Ureter (tissue), 1 donor: Measurements from ENCODE around the gene GLP1R. TPM values are rescaled to one million over a fixed set of nuclear protein-coding genes. Genes with fewer than 3 reads are reported as not detected.
A peak's percentile ranks its signal among the peaks of the same experiment; 100 is the strongest.

ENCODE experiments used
- DNase-seq: peaks from one replicate; pipeline ENCODE4 v3.0.0-alpha.2; 2020; ENCODE audit warnings: low spot score
- total RNA-seq: library from RNA; stranded (reverse); gene quantifications from one replicate; pipeline ENCODE4 v1.2.4, GENCODE V29; 2023
- donor health status: DM: yes; HTN: yes; CAD: no.

The GLP1R gene
- total RNA-seq, 1 donor from 2014 or later: 0.36 TPM

DNA sequence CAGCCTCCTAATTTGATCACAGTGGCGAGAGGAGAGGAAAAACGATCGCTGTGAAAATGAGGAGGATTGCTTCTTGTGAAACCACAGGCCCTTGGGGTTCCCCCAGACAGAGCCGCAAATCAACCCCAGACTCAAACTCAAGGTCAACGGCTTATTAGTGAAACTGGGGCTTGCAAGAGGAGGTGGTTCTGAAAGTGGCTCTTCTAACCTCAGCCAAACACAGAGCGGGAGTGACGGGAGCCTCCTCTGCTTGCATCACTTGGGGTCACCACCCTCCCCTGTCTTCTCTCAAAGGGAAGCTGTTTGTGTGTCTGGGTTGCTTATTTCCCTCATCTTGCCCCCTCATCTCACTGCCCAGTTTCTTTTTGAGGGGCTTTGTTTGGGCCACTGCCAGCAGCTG lies 37.7 kb downstream of the GLP1R start:
- DNase-seq: no peak

DNA sequence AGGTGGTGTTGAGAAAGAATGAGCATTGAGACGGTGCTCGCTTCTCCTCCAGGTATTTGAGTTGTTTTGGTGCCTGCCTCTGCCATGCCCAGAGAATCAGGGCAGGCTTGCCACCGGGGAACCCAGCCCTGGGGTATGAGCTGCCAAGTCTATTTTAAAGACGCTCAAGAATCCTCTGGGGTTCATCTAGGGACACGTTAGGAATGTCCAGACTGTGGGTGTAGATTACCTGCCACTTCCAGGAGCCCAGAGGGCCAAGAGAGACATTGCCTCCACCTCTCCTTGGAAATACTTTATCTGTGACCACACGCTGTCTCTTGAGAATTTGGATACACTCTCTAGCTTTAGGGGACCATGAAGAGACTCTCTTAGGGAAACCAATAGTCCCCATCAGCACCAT lies 38.1 kb downstream of the GLP1R start:
- no peak for DNase-seq

DNA sequence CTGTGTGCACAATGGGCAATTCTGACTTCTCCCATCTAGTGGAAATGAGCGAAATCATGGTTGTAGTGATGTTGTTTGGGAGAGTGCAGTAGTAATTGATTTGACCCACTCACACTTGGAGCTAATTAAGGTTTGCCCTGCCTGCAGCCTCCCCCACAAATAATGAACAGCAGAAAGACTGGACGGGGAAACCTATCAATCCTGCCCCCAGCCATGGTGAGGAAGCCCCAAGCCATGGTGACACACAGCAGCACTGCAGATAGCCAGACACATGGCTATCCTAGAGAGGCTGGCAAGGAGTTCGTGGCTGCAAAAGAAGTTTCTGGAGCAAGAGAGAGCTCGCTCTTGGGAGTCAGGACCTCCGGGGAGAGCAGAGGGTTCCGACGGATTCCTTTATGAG lies 38.6 kb downstream of the GLP1R start:
- DNase-seq: no peak

DNA sequence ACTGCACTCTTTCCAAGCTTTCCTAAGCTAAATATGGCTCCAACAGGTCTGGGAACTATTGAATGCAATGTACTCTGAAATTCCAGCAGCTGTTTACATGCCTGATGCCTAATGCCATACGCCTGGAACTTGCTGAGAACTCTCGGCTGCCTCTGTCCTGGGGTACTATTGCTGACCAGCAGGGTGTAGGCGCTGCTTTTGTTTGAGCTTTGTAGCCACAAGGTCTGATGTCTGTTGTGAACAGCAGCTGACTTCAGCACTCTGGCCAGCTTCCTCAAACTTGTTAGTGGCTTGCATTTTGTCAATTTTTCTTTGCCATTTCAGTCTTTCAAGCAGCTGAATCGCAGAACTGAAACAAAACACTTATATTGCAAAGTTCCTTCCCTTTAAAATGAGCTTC lies 39.8 kb downstream of the GLP1R start:
- no peak for DNase-seq

DNA sequence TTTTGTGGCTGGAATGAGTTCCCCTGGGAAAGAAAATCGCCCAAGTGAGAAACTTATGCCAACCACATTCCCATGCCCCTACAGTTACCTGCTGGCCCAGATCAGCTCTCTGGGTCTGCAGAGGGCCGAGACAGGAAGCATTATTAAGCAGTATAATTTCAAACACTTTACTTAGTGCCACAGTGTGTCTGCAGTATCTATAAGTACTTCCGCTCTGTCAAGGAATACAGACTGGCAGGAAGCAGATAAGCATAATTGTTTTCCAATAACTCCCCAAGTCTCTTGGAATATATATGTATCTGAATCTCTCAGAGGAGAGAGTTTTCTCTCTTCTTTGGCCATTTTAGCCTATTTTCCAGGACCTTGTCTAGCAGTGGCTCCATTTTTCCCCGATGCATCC lies 41.5 kb downstream of the GLP1R start:
- DNase-seq: no peak

DNA sequence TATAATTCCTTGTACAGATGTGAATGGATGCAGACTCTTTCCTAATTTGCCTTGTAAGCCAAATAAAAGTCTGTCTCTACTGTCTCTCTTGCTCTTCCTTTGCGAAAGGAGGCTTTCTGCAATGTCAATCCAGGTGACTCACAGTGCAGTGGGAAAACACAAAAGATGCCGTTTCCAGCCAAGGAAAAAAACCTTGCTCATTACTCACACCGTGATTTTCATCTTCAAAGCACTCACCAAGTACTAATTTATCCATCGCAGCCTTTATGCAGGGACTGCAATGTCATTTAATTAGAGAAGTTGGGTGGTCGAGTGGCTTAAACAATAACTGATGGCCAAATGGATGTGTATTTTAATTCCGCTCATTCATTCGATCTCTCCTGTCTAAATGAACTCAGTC lies 42.6 kb downstream of the GLP1R start:
- no peak for DNase-seq

DNA sequence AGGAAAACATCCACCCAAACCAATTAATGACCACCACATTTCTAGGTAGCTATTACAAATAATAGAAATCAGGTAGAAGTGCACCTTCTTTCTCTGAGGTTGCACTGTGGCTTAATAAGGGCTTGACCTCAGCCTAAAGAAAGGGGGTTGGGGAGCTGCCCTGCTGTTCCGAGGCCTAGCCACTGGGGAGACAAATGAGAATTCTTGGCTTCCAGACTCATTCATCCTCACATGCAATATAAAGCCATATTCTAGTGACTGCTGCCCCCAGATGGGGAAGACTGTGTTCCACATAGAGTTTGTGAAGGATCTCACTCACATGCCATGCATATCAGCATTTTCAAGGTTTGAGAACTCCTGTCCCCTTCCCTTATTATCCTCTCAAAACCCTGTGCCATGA lies 43.5 kb downstream of the GLP1R start:
- no peak for DNase-seq

DNA sequence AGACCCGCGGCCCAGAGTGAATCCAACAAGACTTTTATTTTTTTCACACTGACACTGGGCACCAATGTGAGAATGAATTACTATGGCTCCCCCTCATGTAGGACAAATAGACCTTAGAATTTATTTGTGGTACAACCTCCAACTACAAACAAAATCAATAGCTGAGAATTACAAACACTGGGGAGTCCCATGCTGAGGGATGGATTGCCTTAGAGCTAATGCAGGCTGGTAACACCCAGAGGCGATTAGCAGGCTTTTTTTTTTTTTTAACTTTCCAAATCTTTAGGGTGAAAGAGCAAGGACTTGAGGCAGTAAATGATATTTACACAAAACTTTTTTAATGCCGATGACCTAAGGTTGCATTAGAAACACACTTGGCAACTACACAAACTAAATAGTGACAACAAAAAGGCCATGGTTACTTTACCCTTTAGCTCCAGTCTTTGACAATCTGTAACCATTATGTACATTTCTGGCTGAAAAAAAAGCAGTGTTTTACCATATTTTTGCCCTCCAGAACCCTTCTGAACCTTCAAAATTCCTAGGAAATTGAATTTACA lies 44.6 kb downstream of the GLP1R start:
- DNase-seq: no peak

DNA sequence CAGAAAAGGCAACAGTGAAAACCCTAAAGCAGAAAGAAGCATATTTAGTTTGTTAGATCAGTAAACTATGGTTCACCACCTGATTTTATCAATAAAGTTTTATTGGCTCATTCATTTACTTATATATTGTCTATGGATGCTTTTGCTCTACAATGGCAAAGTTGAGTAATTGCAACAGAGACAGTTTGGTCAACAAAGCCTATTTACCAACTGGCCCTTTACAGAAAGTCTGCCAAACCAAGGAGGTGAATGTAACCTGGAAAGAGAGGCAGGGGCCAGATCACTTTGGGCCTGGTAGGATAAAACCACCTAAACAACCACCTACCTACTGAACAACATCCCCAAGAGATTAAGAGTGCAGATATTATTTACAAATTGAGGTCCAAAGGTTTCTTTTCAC lies 47.0 kb downstream of the GLP1R start:
- DNase-seq: no peak

DNA sequence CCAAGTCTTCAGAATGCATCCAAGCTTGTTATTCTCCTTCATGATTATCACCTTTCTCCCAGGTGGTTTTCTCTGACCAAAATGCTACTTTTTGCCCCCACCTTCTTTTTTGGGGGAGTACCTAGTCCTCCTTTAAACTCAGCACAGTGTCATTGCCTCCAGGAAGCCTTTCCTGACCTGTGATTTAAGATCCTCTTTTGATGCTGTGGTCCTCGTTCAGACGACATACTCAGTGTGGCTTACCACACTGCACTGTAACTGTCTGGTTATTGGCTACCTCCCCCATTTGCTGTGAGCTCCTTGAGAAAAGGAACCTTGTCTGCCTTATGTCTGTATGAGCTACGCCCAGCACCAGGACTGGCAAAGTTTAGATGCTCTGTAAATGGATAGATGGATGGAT lies 51.8 kb downstream of the GLP1R start:
- DNase-seq: no peak

DNA sequence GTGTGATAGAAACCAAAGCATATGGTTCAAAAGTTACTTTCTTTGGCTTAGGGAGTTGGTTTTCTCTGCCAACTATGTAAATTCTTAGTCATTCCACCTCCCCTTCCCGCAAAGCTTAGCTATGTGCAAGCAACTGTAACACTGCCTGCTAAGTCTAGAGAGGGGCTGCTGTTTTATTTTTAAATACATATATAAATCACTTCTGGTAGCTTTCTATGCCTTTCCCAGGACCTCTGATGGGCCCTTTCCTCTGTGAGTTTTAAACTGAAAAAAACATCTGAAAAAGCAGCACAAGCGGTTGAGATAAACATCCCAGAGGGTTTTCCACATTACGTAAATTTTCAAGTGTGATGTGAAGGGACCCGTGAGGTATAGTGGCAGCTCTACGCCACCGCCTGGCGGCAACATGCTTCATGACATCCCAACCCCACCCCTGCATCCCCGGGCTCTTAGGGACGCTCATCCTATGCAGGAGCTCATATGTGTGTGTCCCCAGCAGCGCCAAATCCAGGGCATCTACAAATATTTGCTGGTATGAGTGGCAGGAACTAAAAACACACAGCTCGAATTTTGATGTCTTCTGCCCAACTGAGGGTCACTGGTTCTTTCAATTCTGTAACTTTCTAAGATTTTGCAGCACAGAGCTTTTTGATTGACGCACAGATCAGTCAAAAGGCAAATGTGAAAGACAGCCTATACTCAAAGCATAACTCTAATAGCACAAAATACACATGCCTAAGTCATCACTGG lies 53.7 kb downstream of the GLP1R start:
- no peak for DNase-seq

DNA sequence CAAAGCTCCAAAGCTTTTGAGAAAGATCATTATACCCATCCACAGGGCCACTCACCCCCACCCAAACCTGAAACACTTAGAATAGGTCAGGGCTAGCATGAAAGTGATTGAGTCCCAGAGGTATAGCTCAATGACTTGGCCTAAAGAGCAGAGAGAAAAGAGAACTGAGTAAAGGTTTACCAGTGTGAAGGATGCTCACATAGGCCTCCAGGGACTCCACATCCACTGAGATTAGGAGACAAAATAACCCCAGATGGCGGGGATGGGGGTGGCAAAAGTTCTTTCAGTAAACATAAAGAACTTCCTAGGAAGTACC lies 54.2 kb downstream of the GLP1R start:
- no peak for DNase-seq

DNA sequence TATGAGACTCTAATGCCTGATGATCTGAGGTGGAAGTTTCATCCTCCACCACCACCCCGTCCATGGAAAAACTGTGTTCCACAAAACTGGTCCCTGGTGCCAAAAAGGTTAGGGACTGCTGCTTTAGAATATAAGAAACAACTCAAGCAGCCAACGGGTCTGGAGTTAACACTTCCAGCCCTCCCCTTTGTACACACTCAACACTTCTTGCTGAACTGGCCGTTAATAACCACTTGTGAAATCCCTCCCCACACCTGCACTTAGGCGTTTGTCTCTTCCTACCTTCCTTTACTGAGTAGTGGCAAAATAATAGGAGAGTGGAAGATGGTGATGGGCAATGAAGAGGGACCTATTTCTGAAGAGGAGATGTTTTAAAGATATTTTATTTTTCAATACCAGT lies 55.9 kb downstream of the GLP1R start:
- no peak for DNase-seq

DNA sequence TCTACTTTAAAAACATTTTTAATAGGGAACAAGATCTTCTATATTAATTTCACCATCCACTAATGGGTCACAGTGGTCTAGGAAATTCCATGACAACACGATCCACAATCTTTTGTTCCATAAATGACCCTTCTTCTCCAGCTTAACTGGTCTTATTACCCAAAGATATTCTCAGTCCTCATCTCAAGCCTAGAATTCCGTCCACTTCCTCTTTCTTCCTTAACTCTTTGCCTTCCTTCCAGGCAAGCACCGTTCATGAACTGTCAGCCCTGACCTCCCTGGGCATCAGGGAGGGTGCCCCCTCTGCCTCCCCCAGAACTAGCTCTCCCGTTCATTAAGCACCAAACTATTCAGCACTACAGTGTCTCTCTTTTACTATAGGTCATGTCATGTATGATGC lies 58.5 kb downstream of the GLP1R start:
- no peak for DNase-seq

DNA sequence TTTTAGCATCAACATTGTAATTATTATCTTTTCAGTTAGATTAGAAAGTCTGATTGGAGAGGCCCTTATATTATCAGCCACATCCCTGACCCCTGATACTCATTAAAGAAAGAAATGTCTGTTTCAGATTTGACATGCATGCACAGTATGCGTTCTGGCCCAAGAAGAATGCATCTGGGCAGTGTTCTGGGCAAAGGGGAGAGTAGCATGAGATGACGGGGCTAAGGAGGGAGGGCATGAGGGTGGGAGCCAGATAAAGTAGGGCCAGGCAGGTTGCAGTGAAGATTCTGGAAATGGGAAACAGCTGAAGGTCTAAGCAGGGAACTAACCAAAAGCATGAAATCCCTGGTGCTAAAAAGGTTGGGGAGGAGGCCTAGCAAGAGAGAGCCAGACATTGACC lies 59.1 kb downstream of the GLP1R start:
- no peak for DNase-seq

DNA sequence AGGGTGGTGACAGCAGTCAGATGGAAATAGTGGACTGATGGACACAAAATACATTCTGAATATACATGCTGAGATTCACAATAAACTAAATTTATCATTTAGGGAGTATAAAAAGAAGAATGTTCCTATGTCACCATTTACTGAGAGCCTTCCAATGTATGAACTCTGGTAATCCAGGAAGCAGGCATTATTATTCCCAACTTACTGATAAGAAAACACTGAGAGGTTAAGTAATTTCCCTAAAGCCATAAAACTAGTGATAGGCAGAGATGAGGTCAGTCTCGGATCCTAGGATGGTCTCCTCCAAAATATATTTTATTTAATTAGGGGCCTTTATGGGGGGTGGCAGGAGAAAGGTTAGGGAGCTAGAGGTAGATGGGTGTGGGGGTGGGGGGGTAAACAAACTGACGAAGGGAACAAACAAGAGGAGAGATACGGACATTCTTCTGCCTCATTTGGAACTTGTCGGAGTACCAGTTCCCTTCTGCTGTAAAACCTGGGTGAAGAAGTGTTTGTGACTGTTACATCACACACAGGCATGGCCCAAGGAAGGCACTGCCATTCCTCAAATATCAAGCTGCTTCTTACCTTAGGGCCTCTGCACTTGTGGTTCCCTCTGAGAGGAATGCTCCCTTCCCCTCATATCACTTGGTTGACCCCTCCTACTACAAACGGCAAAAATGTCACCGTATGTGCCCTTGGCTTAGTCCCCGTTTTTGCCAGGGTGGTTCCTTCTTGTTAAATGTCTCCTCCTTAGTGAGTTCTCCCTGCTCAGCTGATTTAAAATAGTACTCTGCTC lies 59.7 kb downstream of the GLP1R start:
- no peak for DNase-seq

DNA sequence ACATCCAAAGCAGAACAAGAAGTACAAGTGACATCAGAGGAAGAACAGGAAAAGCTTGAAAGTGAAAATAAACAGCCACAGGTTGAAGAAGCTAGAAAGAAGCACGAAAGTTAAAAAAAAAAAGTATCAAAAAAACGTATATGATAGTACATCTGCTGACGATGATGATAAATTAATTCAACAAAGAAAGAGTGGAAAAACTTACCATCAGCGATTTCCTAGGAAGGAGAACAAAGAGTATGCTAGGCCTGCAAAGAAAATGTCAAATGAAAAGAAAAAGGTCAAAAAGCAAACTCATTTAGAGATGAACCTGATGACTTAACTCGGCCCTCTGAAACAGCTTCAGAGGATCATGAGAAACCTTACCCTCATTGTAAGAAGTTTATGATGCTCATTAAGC lies 62.7 kb downstream of the GLP1R start:
- DNase-seq: no peak

DNA sequence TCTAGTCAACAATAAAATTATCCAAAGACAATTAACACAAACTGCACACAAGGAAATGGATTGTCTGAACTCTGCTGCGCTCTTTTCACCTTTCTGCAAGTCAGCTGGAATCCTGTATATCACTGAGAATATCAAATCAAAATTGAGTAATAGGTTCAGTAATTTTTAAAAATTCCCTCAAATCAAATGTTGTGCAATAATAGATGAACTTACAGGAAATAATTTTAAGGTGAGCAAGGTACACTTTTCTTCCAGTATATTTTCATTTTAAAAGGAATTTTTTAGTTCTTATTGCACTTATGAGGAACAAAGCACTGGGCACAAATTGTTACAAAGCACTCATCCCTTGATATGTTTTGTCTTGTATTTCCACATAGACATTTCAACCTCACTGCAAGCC lies 65.2 kb downstream of the GLP1R start:
- DNase-seq: no peak

DNA sequence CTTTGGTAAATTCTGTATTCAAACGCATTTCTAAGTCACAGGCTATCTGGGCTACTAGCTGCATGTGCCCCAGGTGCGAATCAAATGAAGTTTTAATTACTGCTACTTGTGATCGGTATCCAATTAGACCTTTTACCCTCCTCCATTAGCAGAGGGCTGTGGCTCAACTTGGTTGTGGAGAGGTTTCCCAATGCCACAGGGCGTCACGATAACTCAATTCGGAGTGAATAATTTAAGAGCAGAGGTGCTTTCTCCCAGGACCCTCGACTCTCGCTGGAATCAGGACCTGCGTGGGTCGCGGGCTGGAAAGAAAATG lies 65.8 kb downstream of the GLP1R start:
- no peak for DNase-seq

DNA sequence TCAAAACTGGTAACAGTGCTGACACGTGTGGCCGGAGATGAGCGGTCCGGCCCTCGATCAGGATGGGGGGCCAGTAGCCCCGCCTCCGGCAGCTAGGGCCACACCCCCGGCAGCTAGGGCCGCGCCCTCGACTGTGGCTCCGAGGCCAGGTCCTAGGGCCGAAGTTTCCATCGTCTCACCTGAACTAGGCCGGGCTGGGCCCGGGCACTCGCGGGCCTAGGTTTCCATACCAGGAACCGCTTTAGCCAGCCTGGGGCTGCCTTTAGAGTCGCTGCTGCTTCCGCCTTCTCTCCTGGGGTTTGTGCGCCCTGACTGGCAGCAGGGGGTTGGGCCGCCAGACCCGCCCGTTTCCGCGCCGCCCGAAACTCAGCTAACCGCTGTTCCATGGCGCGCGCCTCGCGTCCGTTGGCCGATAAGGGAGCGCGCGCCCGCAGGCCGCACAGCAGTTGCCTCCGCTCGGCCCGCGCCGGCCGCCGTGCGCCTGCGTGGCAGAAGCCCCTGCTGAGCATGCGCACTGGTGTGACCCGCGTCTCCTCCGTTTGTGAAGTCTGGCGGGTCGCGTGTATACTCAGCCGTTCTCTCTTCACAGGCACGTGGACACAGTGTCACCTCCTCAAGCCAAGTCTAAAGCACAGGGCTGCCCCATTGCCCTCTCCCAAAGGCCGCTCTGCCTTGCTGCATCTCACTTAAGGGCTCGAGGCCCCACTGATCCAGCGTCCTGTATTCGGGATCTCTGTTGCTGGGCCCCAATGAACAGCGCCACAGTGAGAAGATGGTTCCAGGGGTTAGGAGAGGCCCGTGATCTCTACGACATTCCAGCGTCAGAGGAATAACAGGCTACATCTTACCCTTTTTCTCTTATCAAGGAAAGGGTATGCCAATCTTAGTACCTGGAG lies 66.4 kb downstream of the GLP1R start, which contains the start of gene SAYSD1:
Gene SAYSD1 (minus strand): TSS at position 483 of the 896 bp plus-strand sequence. CDS start 97 bp downstream, at position 386.
- DNase-seq: peak; percentile 91

DNA sequence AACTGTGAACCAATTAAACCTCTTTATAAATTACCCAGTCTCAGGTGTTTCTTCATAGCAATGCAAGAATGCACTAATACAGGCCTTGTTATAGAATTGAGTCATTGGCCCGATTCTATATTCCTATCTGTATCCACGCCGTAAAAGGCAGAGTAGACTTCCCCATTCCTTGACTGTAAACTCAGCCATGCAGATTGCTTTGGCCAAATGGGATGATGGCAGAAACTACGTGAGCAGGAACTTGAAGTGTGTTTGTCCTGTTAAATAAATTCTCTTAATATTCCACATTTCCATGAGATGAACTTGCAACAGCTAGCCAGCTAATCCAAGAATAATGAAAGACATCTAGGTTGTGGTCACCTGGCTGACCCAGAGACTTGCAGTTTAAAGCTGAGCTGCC lies 70.3 kb downstream of the GLP1R start:
- no peak for DNase-seq

DNA sequence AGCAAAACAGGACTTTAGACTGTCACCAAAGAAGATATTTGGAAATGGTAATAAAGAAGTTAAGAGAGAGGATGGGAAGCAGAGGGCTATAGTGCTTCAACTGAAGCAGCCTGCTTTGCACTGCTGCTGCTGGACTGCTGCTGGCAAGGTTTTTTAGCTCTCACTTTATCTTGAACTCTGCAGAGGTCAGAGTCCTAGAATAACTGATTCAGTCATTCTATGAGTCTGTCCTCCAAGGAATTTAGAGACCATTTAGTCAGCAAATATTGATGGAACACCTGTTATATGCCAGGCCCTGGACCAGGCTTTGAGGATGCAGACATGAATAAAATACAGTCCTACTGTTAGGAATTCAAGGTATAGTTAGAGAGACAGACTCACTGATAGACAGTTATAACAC lies 75.5 kb downstream of the GLP1R start:
- no peak for DNase-seq
